OCI-LY3 (cell line): Measurements from ENCODE around the gene SNCAIP.

Source experiments
- H2AFZ ChIP-seq: fragments of 200-600, 300-600 bp; shearing (Covaris generic); 2 replicates; pipeline ENCODE4 v1.6.0; 2014; ENCODE audit warnings: antibody characterized with exemption, low read depth, low read length
- H3K27ac ChIP-seq: fragments of 200-600, 300-600 bp; sonication (generic); 2 replicates; pipeline ENCODE4 v1.5.1; 2014; ENCODE audit warnings: mild to moderate bottlenecking, low read length, moderate library complexity, mixed read lengths
- H3K27me3 ChIP-seq: fragments of 200-600, 300-600 bp; sonication (generic); 2 replicates; pipeline ENCODE4 v1.6.1; 2014; ENCODE audit warnings: low read depth, low read length, mixed read lengths
- H3K36me3 ChIP-seq: fragments of 200-600, 300-600 bp; sonication (generic); replicated peaks from 2 replicates; pipeline ENCODE3; 2014; ENCODE audit warnings: low read depth, low read length, mixed read lengths
- H3K4me1 ChIP-seq: fragments of 300-600, 200-600 bp; sonication (generic); 2 replicates; pipeline ENCODE4 v1.6.1; 2014; ENCODE audit warnings: low read length, mixed read lengths
- H3K4me2 ChIP-seq: fragments of 200-600, 300-600 bp; sonication (generic); 2 replicates; pipeline ENCODE4 v1.6.1; 2014; ENCODE audit warnings: low read length, mixed read lengths
- H3K4me3 ChIP-seq: fragments of 300-600, 200-600 bp; sonication (generic); 2 replicates; pipeline ENCODE4 v1.5.1; 2014; ENCODE audit warnings: antibody characterized with exemption, mild to moderate bottlenecking, low read length, moderate library complexity
- H3K79me2 ChIP-seq: fragments of 300-600, 200-600 bp; shearing (Covaris generic); 2 replicates; pipeline ENCODE4 v1.6.1; 2014; ENCODE audit warnings: mild to moderate bottlenecking, low read length, mixed read lengths
- H3K9ac ChIP-seq: fragments of 300-600, 200-600 bp; shearing (Covaris generic); 2 replicates; pipeline ENCODE4 v1.6.0; 2014; ENCODE audit warnings: mild to moderate bottlenecking, low read length, moderate library complexity
- H3K9me3 ChIP-seq: fragments of 200-600, 300-600 bp; shearing (Covaris generic); 2 replicates; pipeline ENCODE4 v1.6.1; 2014; ENCODE audit warnings: low read length, mixed read lengths; ENCODE audit not compliant: insufficient read depth
- H4K20me1 ChIP-seq: fragments of 200-600, 300-600 bp; sonication (generic); 2 replicates; pipeline ENCODE4 v1.6.1; 2016; ENCODE audit warnings: low read length, mixed read lengths; ENCODE audit not compliant: insufficient read depth
- CTCF ChIP-seq: fragments of 200-600, 300-600 bp; sonication (generic); IDR thresholded peaks from 2 replicates; pipeline ENCODE4 v1.5.1; 2014; ENCODE audit warnings: antibody characterized with exemption, low read length, low read depth
- EZH2phosphoT487 ChIP-seq: fragments of 200-600 bp; shearing (Covaris generic); IDR thresholded peaks from 2 replicates; pipeline ENCODE4 v1.6.1; 2018; ENCODE audit warnings: antibody characterized with exemption, mixed run types, low read depth

The SNCAIP gene

DNA sequence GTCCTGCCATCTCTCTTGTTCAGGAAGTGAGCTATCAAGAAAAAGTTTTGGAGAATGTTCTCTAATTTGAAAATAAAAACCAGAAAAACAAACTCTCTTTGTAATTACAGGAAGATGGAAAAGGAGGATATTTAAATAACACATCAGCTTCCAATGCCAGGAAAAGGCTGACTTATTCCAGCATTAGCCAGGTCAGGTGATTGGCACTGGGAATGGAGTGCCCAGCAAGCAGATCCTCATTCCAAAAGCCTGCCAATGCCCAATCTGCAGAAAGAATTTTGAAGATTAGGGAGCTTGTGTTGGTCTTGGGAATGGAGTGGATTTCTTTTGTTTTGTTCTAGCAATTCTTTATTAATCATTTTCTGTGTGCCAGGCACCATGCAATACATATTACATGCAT lies 196.6 kb downstream of the SNCAIP start:
- Histone ChIP-seq H3K27me3 (no peaks in the 10 kb centered on the region; the same call in 1 of the 2 replicates), H4K20me1 (no peaks in the 10 kb centered on the region), H2AFZ (no peak overlapping the region), H3K36me3 (no peaks in the 10 kb centered on the region), H3K9ac (no peak overlapping the region), H3K4me1 (no peaks in the 10 kb centered on the region), H3K4me2 (no peak overlapping the region), H3K4me3 (no peak overlapping the region), H3K79me2 (no peaks in the 10 kb centered on the region), H3K9me3 (no peaks in the 10 kb centered on the region), H3K27ac (no peak overlapping the region)
- TF ChIP-seq CTCF (no peak), EZH2phosphoT487 (no peak)
